SK-N-SH treated with all-trans-retinoic acid at 6 μM for 48 hours (cell line): ENCODE results near the gene CLEC3B.
A peak's percentile ranks its signal among the peaks of the same experiment; 100 is the strongest.

Experiments
- ATAC-seq: fragments of 200-7000 bp; cut with Tn5 transposase; 3 replicates; pipeline ENCODE4 v1.9.1; 2020; ENCODE audit warnings: mild to moderate bottlenecking, moderate library complexity
- ARNTL ChIP-seq: fragments of 450-650 bp; formaldehyde crosslinking; IDR thresholded peaks from 2 replicates; pipeline ENCODE4 v1.5.0; 2020; ENCODE audit warnings: low read depth, mild to moderate bottlenecking, moderate library complexity, borderline replicate concordance
- BACH2 ChIP-seq: fragments of 250-450 bp; sonication (Bioruptor Pico); IDR thresholded peaks from 2 replicates; pipeline ENCODE4 v1.9.0; 2021; ENCODE audit warnings: mild to moderate bottlenecking, borderline replicate concordance
- CSDC2 ChIP-seq: fragments of 250-450 bp; sonication (Bioruptor Pico); IDR thresholded peaks from 2 replicates; pipeline ENCODE4 v1.5.0; 2020; ENCODE audit warnings: mild to moderate bottlenecking, moderate library complexity
- ESRRG ChIP-seq: fragments of 250-450 bp; sonication (Bioruptor Pico); IDR thresholded peaks from 2 replicates; pipeline ENCODE4 v1.6.1; 2021; ENCODE audit warnings: mild to moderate bottlenecking
- GLIS3 ChIP-seq: fragments of 250-450 bp; sonication (Bioruptor Pico); IDR thresholded peaks from 2 replicates; pipeline ENCODE4 v1.5.0; 2020; ENCODE audit warnings: mild to moderate bottlenecking, moderate library complexity
- ISL1 ChIP-seq: fragments of 250-450 bp; sonication (Bioruptor Pico); IDR thresholded peaks from 2 replicates; pipeline ENCODE4 v2.1.2; 2022; ENCODE audit warnings: mild to moderate bottlenecking, moderate library complexity
- OSR1 ChIP-seq: fragments of 250-450 bp; sonication (Bioruptor Pico); IDR thresholded peaks from 2 replicates; pipeline ENCODE4 v1.8.0; 2022; ENCODE audit warnings: moderate library complexity, mild to moderate bottlenecking, inconsistent platforms
- PPARA ChIP-seq: fragments of 250-450 bp; sonication (Bioruptor Pico); IDR thresholded peaks from 2 replicates; pipeline ENCODE4 v1.5.0; 2020; ENCODE audit warnings: mild to moderate bottlenecking, borderline replicate concordance
- RARB ChIP-seq: fragments of 250-450 bp; sonication (Bioruptor Pico); IDR thresholded peaks from 2 replicates; pipeline ENCODE4 v1.8.0; 2021; ENCODE audit warnings: mild to moderate bottlenecking, moderate library complexity
- SNAI2 ChIP-seq: fragments of 250-450 bp; sonication (Bioruptor Pico); IDR thresholded peaks from 2 replicates; pipeline ENCODE4 v1.5.0; 2020; ENCODE audit warnings: mild to moderate bottlenecking, moderate library complexity
- TOX ChIP-seq: fragments of 250-450 bp; sonication (Bioruptor Pico); IDR thresholded peaks from 2 replicates; pipeline ENCODE4 v1.8.0; 2021; ENCODE audit warnings: mild to moderate bottlenecking, moderate library complexity, borderline replicate concordance
- ZC3H10 ChIP-seq: fragments of 250-450 bp; sonication (Bioruptor Pico); IDR thresholded peaks from 2 replicates; pipeline ENCODE4 v1.5.1; 2021; ENCODE audit warnings: mild to moderate bottlenecking, moderate library complexity
- ZFP3 ChIP-seq: fragments of 250-450 bp; sonication (Bioruptor Pico); IDR thresholded peaks from 2 replicates; pipeline ENCODE4 v1.5.0; 2020; ENCODE audit warnings: mild to moderate bottlenecking, moderate library complexity
- ZFP30 ChIP-seq: fragments of 450-650 bp; formaldehyde crosslinking; IDR thresholded peaks from 2 replicates; pipeline ENCODE4 v1.5.0; 2022; ENCODE audit warnings: mild to moderate bottlenecking, moderate library complexity
- ZNF70 ChIP-seq: fragments of 450-650 bp; formaldehyde crosslinking; IDR thresholded peaks from 2 replicates; pipeline ENCODE4 v1.5.0; 2020; ENCODE audit warnings: mild to moderate bottlenecking, moderate library complexity
- ZNF8 ChIP-seq: fragments of 450-650 bp; formaldehyde crosslinking; IDR thresholded peaks from 2 replicates; pipeline ENCODE4 v1.5.0; 2020; ENCODE audit warnings: mild to moderate bottlenecking, moderate library complexity
- TF ChIP-seq, protein P1 (sequence below): fragments of 250-450 bp; sonication (Bioruptor Pico); IDR thresholded peaks from 2 replicates; pipeline ENCODE4 v1.5.0; 2020; ENCODE audit warnings: mild to moderate bottlenecking, moderate library complexity
- TF ChIP-seq, protein P2 (sequence below): fragments of 250-450 bp; sonication (Bioruptor Pico); IDR thresholded peaks from 2 replicates; pipeline ENCODE4 v1.5.1; 2020; ENCODE audit warnings: low read depth, mild to moderate bottlenecking, moderate library complexity
- TF ChIP-seq, protein P3 (sequence below): fragments of 250-450 bp; sonication (Bioruptor Pico); IDR thresholded peaks from 2 replicates; pipeline ENCODE4 v1.5.1; 2021; ENCODE audit warnings: mild to moderate bottlenecking, moderate library complexity
- TF ChIP-seq, protein P4 (sequence below): fragments of 250-450 bp; sonication (Bioruptor Pico); IDR thresholded peaks from 2 replicates; pipeline ENCODE4 v1.8.0; 2020; ENCODE audit warnings: mild to moderate bottlenecking, moderate library complexity, borderline replicate concordance
- TF ChIP-seq, protein P5 (sequence below): fragments of 250-450 bp; sonication (Bioruptor Pico); IDR thresholded peaks from 2 replicates; pipeline ENCODE4 v1.8.0; 2021; ENCODE audit warnings: low read depth, mild to moderate bottlenecking, moderate library complexity, borderline replicate concordance

Gene CLEC3B

DNA sequence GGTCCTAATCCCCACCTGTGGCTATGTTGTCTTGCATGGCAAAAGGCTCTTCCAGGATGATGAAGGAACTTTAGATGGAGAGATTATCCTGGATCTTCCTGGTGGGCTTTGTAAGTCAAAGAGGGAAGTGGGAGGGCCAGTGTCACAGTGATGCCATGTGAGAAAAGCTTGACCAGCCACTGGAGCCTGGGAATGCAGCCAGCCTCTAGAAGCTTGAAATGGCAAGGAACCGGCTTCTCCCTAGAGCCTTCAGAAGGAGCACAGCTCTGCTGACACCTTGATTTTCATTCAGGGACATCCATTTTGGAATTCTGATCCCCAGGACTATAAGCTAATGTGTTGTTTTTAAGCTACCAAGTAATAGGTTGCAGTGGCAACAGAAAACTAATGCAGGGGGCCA is 58.3 kb downstream of the CLEC3B start:
- TF ChIP-seq, protein P1, sequence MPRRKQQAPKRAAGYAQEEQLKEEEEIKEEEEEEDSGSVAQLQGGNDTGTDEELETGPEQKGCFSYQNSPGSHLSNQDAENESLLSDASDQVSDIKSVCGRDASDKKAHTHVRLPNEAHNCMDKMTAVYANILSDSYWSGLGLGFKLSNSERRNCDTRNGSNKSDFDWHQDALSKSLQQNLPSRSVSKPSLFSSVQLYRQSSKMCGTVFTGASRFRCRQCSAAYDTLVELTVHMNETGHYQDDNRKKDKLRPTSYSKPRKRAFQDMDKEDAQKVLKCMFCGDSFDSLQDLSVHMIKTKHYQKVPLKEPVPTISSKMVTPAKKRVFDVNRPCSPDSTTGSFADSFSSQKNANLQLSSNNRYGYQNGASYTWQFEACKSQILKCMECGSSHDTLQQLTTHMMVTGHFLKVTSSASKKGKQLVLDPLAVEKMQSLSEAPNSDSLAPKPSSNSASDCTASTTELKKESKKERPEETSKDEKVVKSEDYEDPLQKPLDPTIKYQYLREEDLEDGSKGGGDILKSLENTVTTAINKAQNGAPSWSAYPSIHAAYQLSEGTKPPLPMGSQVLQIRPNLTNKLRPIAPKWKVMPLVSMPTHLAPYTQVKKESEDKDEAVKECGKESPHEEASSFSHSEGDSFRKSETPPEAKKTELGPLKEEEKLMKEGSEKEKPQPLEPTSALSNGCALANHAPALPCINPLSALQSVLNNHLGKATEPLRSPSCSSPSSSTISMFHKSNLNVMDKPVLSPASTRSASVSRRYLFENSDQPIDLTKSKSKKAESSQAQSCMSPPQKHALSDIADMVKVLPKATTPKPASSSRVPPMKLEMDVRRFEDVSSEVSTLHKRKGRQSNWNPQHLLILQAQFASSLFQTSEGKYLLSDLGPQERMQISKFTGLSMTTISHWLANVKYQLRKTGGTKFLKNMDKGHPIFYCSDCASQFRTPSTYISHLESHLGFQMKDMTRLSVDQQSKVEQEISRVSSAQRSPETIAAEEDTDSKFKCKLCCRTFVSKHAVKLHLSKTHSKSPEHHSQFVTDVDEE (CRISPR knock-in tag) = no peak
- TF ChIP-seq GLIS3 (CRISPR knock-in tag) (no peak), BACH2 (CRISPR knock-in tag) (no peak), PPARA (no peak), OSR1 (CRISPR knock-in tag) (no peak), ZNF8 (no peak), ISL1 (CRISPR knock-in tag) (no peak), ZNF70 (CRISPR knock-in tag) (no peak), ZFP30 (CRISPR knock-in tag) (no peak), RARB (CRISPR knock-in tag) (no peak), ESRRG (no peak), ZFP3 (no peak), CSDC2 (CRISPR knock-in tag) (no peak), ZC3H10 (CRISPR knock-in tag) (no peak), TOX (CRISPR knock-in tag) (no peak)
- TF ChIP-seq, protein P2, sequence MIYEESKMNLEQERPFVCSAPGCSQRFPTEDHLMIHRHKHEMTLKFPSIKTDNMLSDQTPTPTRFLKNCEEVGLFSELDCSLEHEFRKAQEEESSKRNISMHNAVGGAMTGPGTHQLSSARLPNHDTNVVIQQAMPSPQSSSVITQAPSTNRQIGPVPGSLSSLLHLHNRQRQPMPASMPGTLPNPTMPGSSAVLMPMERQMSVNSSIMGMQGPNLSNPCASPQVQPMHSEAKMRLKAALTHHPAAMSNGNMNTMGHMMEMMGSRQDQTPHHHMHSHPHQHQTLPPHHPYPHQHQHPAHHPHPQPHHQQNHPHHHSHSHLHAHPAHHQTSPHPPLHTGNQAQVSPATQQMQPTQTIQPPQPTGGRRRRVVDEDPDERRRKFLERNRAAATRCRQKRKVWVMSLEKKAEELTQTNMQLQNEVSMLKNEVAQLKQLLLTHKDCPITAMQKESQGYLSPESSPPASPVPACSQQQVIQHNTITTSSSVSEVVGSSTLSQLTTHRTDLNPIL (CRISPR knock-in tag) = no peak
- TF ChIP-seq, protein P3, sequence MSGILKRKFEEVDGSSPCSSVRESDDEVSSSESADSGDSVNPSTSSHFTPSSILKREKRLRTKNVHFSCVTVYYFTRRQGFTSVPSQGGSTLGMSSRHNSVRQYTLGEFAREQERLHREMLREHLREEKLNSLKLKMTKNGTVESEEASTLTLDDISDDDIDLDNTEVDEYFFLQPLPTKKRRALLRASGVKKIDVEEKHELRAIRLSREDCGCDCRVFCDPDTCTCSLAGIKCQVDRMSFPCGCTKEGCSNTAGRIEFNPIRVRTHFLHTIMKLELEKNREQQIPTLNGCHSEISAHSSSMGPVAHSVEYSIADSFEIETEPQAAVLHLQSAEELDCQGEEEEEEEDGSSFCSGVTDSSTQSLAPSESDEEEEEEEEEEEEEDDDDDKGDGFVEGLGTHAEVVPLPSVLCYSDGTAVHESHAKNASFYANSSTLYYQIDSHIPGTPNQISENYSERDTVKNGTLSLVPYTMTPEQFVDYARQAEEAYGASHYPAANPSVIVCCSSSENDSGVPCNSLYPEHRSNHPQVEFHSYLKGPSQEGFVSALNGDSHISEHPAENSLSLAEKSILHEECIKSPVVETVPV (CRISPR knock-in tag) = no peak
- TF ChIP-seq, protein P4, sequence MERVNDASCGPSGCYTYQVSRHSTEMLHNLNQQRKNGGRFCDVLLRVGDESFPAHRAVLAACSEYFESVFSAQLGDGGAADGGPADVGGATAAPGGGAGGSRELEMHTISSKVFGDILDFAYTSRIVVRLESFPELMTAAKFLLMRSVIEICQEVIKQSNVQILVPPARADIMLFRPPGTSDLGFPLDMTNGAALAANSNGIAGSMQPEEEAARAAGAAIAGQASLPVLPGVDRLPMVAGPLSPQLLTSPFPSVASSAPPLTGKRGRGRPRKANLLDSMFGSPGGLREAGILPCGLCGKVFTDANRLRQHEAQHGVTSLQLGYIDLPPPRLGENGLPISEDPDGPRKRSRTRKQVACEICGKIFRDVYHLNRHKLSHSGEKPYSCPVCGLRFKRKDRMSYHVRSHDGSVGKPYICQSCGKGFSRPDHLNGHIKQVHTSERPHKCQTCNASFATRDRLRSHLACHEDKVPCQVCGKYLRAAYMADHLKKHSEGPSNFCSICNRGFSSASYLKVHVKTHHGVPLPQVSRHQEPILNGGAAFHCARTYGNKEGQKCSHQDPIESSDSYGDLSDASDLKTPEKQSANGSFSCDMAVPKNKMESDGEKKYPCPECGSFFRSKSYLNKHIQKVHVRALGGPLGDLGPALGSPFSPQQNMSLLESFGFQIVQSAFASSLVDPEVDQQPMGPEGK (CRISPR knock-in tag) = no peak
- TF ChIP-seq, protein P5, sequence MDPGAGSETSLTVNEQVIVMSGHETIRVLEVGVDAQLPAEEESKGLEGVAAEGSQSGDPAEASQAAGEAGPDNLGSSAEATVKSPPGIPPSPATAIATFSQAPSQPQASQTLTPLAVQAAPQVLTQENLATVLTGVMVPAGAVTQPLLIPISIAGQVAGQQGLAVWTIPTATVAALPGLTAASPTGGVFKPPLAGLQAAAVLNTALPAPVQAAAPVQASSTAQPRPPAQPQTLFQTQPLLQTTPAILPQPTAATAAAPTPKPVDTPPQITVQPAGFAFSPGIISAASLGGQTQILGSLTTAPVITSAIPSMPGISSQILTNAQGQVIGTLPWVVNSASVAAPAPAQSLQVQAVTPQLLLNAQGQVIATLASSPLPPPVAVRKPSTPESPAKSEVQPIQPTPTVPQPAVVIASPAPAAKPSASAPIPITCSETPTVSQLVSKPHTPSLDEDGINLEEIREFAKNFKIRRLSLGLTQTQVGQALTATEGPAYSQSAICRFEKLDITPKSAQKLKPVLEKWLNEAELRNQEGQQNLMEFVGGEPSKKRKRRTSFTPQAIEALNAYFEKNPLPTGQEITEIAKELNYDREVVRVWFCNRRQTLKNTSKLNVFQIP = no peak
- no peak for ATAC-seq

DNA sequence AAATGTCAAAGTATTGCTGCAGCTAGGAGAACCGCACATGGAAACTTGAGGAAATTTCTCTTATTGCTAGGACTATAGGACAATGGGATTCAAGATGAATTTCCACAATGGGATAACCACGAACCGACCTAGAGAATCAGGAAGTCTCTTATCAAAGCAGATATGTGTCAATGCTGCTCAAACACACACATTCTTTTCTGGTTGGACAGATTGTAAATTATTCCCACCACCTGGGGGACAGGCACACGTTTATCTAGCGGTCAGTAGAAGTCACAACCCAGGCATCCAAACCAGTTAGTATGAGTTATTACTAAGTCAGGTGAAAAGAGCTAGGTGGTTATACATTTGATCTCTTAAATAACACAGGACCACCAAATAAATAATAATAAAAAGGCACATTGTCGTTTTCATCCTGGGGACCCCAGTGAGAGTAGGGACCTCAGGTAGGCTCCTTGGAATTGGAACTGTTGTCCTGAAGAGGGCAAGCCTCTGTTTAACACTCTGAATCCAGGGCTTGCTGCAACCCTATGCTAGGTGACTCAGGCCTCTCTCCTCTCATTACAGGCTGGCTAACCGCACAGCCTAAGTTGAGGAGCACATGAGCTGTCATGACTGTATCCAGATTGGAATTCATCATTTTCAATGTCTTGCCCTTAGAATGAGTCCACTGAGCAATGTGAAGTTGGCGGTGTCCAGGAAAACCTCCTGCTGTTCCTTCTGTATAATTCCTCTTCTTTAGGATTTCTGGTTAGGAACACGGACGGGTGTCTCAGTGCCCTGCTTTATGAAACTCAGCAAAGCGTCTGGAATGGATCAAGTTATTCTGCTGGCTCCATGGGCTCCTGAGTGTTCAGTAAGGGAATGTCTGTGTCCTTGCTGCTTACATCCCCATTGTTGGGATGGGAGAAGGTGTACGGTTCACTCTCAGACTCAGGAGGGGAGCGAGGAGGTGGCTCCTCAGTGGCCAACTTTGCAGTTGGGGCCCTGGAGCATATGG is 59.0 kb downstream of the CLEC3B start:
- ATAC-seq = peak; percentile 99
- TF ChIP-seq ZFP3 (no peak), SNAI2 (CRISPR knock-in tag) (no peak), ARNTL (CRISPR knock-in tag) (no peak), BACH2 (CRISPR knock-in tag) (no peak), TOX (CRISPR knock-in tag) (no peak), OSR1 (CRISPR knock-in tag) (no peak), ZNF70 (CRISPR knock-in tag) (no peak), ZC3H10 (CRISPR knock-in tag) (no peak), RARB (CRISPR knock-in tag) (no peak), ZNF8 (no peak)
- TF ChIP-seq, protein P1 (CRISPR knock-in tag) = no peak
- TF ChIP-seq, protein P2 (CRISPR knock-in tag) = no peak
